Loucy (cell line): ENCODE measurements around the gene PDCD4.

Source experiments
- EZH2phosphoT487 ChIP-seq: fragments of 200-600 bp; IDR thresholded peaks from 2 replicates; pipeline ENCODE4 v1.6.1; 2018; ENCODE audit warnings: antibody characterized with exemption, mild to moderate bottlenecking, moderate library complexity, borderline replicate concordance
- TF ChIP-seq, protein P1 (sequence below): fragments of 200-600 bp; sonication (generic); conservative IDR thresholded peaks from 2 replicates; pipeline ENCODE4 v1.5.1; 2014; ENCODE audit warnings: mild to moderate bottlenecking, antibody characterized with exemption, low read length

DNA sequence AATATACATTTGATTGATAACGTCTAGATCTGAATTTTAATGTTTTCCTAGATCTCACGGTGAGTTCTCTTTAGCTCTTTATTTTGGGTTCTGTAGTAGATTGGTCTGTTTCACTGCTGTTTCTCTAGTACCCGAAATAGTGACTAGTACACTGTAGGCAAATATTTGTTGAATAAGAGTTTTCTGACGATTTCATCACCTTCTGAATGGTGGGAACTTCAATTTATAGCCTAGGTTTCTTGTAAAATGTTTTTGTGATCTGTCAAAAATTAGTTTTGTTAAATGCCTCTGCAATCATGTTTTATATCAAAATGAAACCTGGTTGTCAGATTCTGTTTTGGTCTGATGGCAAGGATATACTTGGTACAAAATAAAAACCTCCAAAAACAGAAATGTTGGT lies 10.2 kb downstream of the PDCD4 start:
- TF ChIP-seq, protein P1, sequence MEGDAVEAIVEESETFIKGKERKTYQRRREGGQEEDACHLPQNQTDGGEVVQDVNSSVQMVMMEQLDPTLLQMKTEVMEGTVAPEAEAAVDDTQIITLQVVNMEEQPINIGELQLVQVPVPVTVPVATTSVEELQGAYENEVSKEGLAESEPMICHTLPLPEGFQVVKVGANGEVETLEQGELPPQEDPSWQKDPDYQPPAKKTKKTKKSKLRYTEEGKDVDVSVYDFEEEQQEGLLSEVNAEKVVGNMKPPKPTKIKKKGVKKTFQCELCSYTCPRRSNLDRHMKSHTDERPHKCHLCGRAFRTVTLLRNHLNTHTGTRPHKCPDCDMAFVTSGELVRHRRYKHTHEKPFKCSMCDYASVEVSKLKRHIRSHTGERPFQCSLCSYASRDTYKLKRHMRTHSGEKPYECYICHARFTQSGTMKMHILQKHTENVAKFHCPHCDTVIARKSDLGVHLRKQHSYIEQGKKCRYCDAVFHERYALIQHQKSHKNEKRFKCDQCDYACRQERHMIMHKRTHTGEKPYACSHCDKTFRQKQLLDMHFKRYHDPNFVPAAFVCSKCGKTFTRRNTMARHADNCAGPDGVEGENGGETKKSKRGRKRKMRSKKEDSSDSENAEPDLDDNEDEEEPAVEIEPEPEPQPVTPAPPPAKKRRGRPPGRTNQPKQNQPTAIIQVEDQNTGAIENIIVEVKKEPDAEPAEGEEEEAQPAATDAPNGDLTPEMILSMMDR, result no peak
- TF ChIP-seq EZH2phosphoT487, result no peak
